ENCODE measurements around the gene BORCS6. TPM values are rescaled to one million over a fixed set of nuclear protein-coding genes. Genes with fewer than 3 reads are reported as not detected.

Gene BORCS6
- total and polyA plus RNA-seq, 9 of the 15 experiments (the other 6 are each of a cell fraction or from before 2014, with no cell fraction given), result 0.01 to 7.4 (median 2.3) TPM

- TF ChIP-seq SIX5 (IDR thresholded peaks at IDR 0.05; ENCODE audit: borderline replicate concordance in 1 of 2, insufficient read depth in 1 of 2, low read depth in 1 of 2, low read length in 2 of 2) (no peak), POLR2AphosphoS2 (IDR thresholded peaks at IDR 0.05; ENCODE audit: low read length) (no peak), NR3C1 (CRISPR knock-in tag; IDR thresholded peaks at IDR 0.05) (no peak), ZFP91 (CRISPR knock-in tag; IDR thresholded peaks at IDR 0.05) (no peak), PML (IDR thresholded peaks at IDR 0.05; ENCODE audit: low read length) (peak; percentile 59; the same call in 1 of the 2 replicates), BRF2 (IDR thresholded peaks at IDR 0.05; ENCODE audit: borderline replicate concordance, insufficient read depth, insufficient read length) (no peak), KAT2B (IDR thresholded peaks at IDR 0.05; ENCODE audit: low read depth, low read length) (no peak), STAT6 (CRISPR knock-in tag; IDR thresholded peaks at IDR 0.05) (0 out of 2 replicates have a peak, but pooled peaks have one; percentile 64), TAF15 (IDR thresholded peaks at IDR 0.05; ENCODE audit: low read depth, low read length) (no peak), POLR3G (IDR thresholded peaks at IDR 0.05; ENCODE audit: extremely low read depth, insufficient read length, insufficient replicate concordance) (no peak), NR1H2 (CRISPR knock-in tag; IDR thresholded peaks at IDR 0.05) (no peak), TARDBP (IDR thresholded peaks at IDR 0.05) (no peak), BCLAF1 (IDR thresholded peaks at IDR 0.05; ENCODE audit: borderline replicate concordance in 1 of 2, control insufficient read depth in 1 of 2, low read depth in 2 of 2, low read length in 1 of 2) (no peak), SETDB1 (IDR thresholded peaks at IDR 0.05; ENCODE audit: low read length) (no peak), CCNT2 (IDR thresholded peaks at IDR 0.05; ENCODE audit: borderline replicate concordance, extremely low read depth, insufficient read length, low read depth, low read length) (no peak)
Observed at GRCh38 chr17:8209907-8210760, 20.2 kb upstream of the BORCS6 start, which contains the start of gene AURKB (continued).
